ENCODE measurements around the gene STUB1. TPM values are rescaled to one million over a fixed set of nuclear protein-coding genes. Genes with fewer than 3 reads are reported as not detected.
A peak's percentile ranks its signal among the peaks of the same experiment; 100 is the strongest.

STUB1 gene
- total and polyA plus RNA-seq, 2 donors (not counting 1 experiment from before 2014, with no cell fraction given), result 94.3 to 116 TPM

DNA sequence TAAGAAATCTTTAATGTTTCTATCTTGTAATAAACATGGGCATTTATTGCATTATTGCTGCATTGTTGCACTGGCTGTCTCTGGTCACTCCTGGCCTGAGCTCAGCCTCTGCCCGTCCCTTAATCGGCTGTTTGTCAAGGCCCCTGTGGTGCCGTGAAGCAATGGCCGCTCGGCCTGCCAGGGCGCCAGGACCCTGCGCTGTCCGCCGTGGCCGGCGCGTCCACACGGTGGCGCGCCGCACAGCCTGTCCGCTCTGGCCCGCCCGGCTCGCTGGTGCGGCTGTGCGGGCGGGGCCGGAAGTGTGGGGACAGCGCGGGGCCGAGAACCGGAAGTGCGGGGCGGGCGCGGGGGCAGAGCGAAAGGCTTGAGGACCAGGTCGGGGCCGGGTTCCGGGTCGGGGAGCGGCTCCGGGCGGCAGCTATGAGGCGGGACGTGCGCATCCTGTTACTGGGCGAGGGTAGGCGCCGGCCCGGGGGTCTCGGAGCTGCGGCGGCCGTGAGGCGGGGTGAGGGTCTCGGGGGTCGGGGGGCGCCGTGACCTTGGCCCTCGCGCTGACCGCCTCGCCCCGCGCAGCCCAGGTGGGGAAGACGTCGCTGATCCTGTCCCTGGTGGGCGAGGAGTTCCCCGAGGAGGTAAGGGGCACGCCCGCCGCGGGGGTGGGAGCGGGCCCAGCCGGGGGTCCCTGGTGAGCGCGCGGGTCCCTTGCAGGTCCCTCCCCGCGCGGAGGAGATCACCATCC, 12.3 kb upstream of the STUB1 start, which contains the start of gene RHOT2:
TSS of gene RHOT2 (plus strand) at position 353 of the 739 bp plus-strand sequence. CDS start at position 421, 68 bp downstream.
- Histone ChIP-seq H3K9ac (ENCODE audit: low read length) (peak within 1 kb of the TSS; percentile 91), H3K27ac (ENCODE audit: low read length in 2 of 2) (peak within 1 kb of the TSS; percentile 41 to 79), H3K4me2 (replicated peaks; ENCODE audit: low read depth, low read length, poor library complexity, severe bottlenecking) (peak within 1 kb of the TSS; percentile 99), H3K79me2 (ENCODE audit: control insufficient read depth, insufficient read depth, low read length) (peaks cover 5% of the 10 kb centered on the region), H3K4me3 (ENCODE audit: control extremely low read depth in 1 of 5, extremely low read depth in 1 of 5, insufficient read depth in 1 of 5, low read depth in 2 of 5, low read length in 4 of 5) (peak within 1 kb of the TSS; percentile 23 to 84 (median 73)), H3K4me1 (ENCODE audit: control insufficient read depth in 2 of 2, insufficient read depth in 2 of 2, low read length in 2 of 2) (peaks cover 15 to 25% of the 10 kb centered on the region in 2 donors), H3K9me3 (ENCODE audit: control extremely low read depth in 1 of 3, control insufficient read depth in 2 of 3, insufficient read depth in 1 of 3, low read length in 2 of 3) (no peaks in the 10 kb centered on the region), H3K27me3 (replicated peaks in 1 of 4; ENCODE audit: control extremely low read depth in 1 of 4, control insufficient read depth in 3 of 4, insufficient read depth in 4 of 4, low read length in 3 of 4) (no peaks in the 10 kb centered on the region), H2AFZ (ENCODE audit: insufficient read depth, low read depth, low read length, poor library complexity, severe bottlenecking) (peak within 1 kb of the TSS; percentile 94), H4K20me1 (ENCODE audit: control insufficient read depth, insufficient read depth, low read length, poor library complexity, severe bottlenecking) (peaks cover 31% of the 10 kb centered on the region), H3K36me3 (replicated peaks in 1 of 2; ENCODE audit: control extremely low read depth in 1 of 2, control insufficient read depth in 1 of 2, extremely low read depth in 1 of 2, insufficient read depth in 2 of 2, low read length in 1 of 2) (peaks cover 0 to 28% of the 10 kb centered on the region in 2 experiments)
- intact Hi-C loops (cut with micrococcal nuclease), result loop anchor here (1.0 to 5.0 kb wide), 6 partner anchors 11 to 276 kb away; partner anchors contain the start of genes JMJD8, METTL26 and WDR90
- CTCF ChIA-PET, result interaction anchor here (2.4 kb wide), 1 partner anchor 13 kb away, joined by 7 read pairs; no protein-coding TSS in a partner anchor
- under 1% methylated on average over 78 of the region's 78 CpGs for WGBS (ENCODE audit: insufficient coverage)
- peaks cover 12% of the 10 kb centered on the region for H3K4me1 Mint-ChIP-seq
- H3K9me3 Mint-ChIP-seq (ENCODE audit: insufficient read depth), result no peaks in the 10 kb centered on the region
- H3K27me3 Mint-ChIP-seq, result no peaks in the 10 kb centered on the region
- peak within 1 kb of the TSS; percentile 92 for H3K27ac Mint-ChIP-seq
- TF ChIP-seq EZH2 (IDR thresholded peaks at IDR 0.05; ENCODE audit: borderline replicate concordance, insufficient read depth, low read depth, low read length, poor library complexity, severe bottlenecking) (no peak), CTCF (IDR thresholded peaks at IDR 0.05) (peak; percentile 79)
- H3K4me3 Mint-ChIP-seq, result peak within 1 kb of the TSS; percentile 86
- DNase-seq, result peak; percentile 95
- peak; percentile 99 for ATAC-seq (ENCODE audit: low read depth)
- POLR2A ChIA-PET, result interaction anchor here (0.7 to 1.6 kb wide), 2 partner anchors 16 to 31 kb away, joined by 3 to 4 read pairs; partner anchors contain the start of gene JMJD8

Measured in B cell (primary cell).